GM12878 (cell line): ENCODE data around the gene STK26. TPM values are rescaled to one million over a fixed set of nuclear protein-coding genes. Genes with fewer than 3 reads are reported as not detected.

ENCODE experiments used
- BCL11A ChIP-seq: IDR thresholded peaks from 2 replicates; pipeline ENCODE4 v1.6.1; 2011; ENCODE audit warnings: low read depth, low read length
- CREM ChIP-seq: IDR thresholded peaks from 2 replicates; pipeline ENCODE4 v1.6.1; 2014; ENCODE audit warnings: antibody characterized with exemption, low read depth
- EP300 ChIP-seq, 2 experiments: fragments of 150-350 bp in 1 of 2; IDR thresholded peaks; 2 replicates each; pipeline ENCODE4 v1.6.1; 2011 to 2012; ENCODE audit warnings: low read depth in 2 of 2, low read length in 2 of 2, borderline replicate concordance in 1 of 2, improper control_type of control experiment in 1 of 2, inconsistent platforms in 1 of 2; ENCODE audit not compliant: control insufficient read depth in 1 of 2
- HCFC1 ChIP-seq: fragments of 150-350 bp; IDR thresholded peaks from 2 replicates; pipeline ENCODE4 v1.6.1; 2014; ENCODE audit warnings: low read length
- IKZF2 ChIP-seq, 2 experiments: fragments of 450-650 bp; IDR thresholded peaks; 2 replicates each; pipeline ENCODE4 v1.6.1; 2017; ENCODE audit warnings: mild to moderate bottlenecking in 2 of 2, moderate library complexity in 2 of 2
- IRF4 ChIP-seq: IDR thresholded peaks from 2 replicates; pipeline ENCODE4 v1.6.1; 2011; ENCODE audit warnings: low read depth, low read length
- IRF5 ChIP-seq: fragments of 450-650 bp; IDR thresholded peaks from 2 replicates; pipeline ENCODE4 v1.6.1; 2017; ENCODE audit warnings: borderline replicate concordance
- KAT2A ChIP-seq: conservative IDR thresholded peaks from 2 replicates; pipeline ENCODE4 v1.6.1; 2011; ENCODE audit warnings: low read depth, low read length; ENCODE audit not compliant: control insufficient read depth
- MTA2 ChIP-seq: fragments of 450-650 bp; IDR thresholded peaks from 2 replicates; pipeline ENCODE4 v1.6.1; 2016; ENCODE audit warnings: low read depth, mild to moderate bottlenecking, moderate library complexity
- MYC ChIP-seq: IDR thresholded peaks from 2 replicates; pipeline ENCODE4 v1.6.1; 2011; ENCODE audit warnings: mild to moderate bottlenecking, low read length, moderate library complexity, inconsistent platforms; ENCODE audit not compliant: insufficient read depth, insufficient replicate concordance, insufficient read length, severe bottlenecking
- NFYA ChIP-seq: IDR thresholded peaks from 2 replicates; pipeline ENCODE4 v1.6.1; 2011; ENCODE audit warnings: low read depth, mild to moderate bottlenecking, low read length, improper control_type of control experiment, borderline replicate concordance
- PML ChIP-seq: IDR thresholded peaks from 2 replicates; pipeline ENCODE4 v1.6.1; 2012; ENCODE audit warnings: low read length, inconsistent platforms
- PRDM15 ChIP-seq: fragments of 450-650 bp; formaldehyde crosslinking; IDR thresholded peaks from 2 replicates; pipeline ENCODE4 v1.4.0; 2020; ENCODE audit warnings: mild to moderate bottlenecking, moderate library complexity
- RAD21 ChIP-seq: IDR thresholded peaks from 2 replicates; pipeline ENCODE4 v1.6.1; 2011; ENCODE audit warnings: mild to moderate bottlenecking, low read depth, low read length, moderate library complexity; ENCODE audit not compliant: insufficient read depth
- RBBP5 ChIP-seq: fragments of 200-600 bp; sonication (generic); conservative IDR thresholded peaks from 2 replicates; pipeline ENCODE4 v1.6.1; 2016
- RELA ChIP-seq: fragments of 450-650 bp; IDR thresholded peaks from 2 replicates; pipeline ENCODE4 v1.8.0; 2014; ENCODE audit warnings: borderline replicate concordance; ENCODE audit not compliant: partially characterized antibody
- REST ChIP-seq: IDR thresholded peaks from 2 replicates; pipeline ENCODE4 v1.6.1; 2012; ENCODE audit warnings: mild to moderate bottlenecking, low read depth, low read length
- SREBF1 ChIP-seq: IDR thresholded peaks from 2 replicates; pipeline ENCODE4 v1.6.1; 2012; ENCODE audit warnings: mild to moderate bottlenecking, low read length
- USF1 ChIP-seq: IDR thresholded peaks from 2 replicates; pipeline ENCODE4 v1.6.1; 2011; ENCODE audit warnings: borderline replicate concordance, low read depth, mild to moderate bottlenecking, moderate library complexity, mixed read lengths, low read length; ENCODE audit not compliant: insufficient read depth; ENCODE audit errors: extremely low read length
- YBX1 ChIP-seq: fragments of 450-650 bp; IDR thresholded peaks from 2 replicates; pipeline ENCODE4 v1.6.1; 2016; ENCODE audit warnings: antibody characterized with exemption
- ZBED1 ChIP-seq: IDR thresholded peaks from 2 replicates; pipeline ENCODE4 v1.6.1; 2016; ENCODE audit warnings: borderline replicate concordance
- ZNF622 ChIP-seq: fragments of 450-650 bp; IDR thresholded peaks from 2 replicates; pipeline ENCODE4 v1.6.1; 2017; ENCODE audit warnings: mild to moderate bottlenecking, inconsistent platforms
- ZZZ3 ChIP-seq: IDR thresholded peaks from 2 replicates; pipeline ENCODE4 v1.6.1; 2011; ENCODE audit warnings: low read depth; ENCODE audit not compliant: control insufficient read depth, insufficient read length
- polyA plus RNA-seq, 11 experiments: library from polyadenylated mRNA; depleted of rRNA in 4 of 11; unstranded in 6 of 11; stranded (reverse) in 5 of 11; fragments of >200 nt; fragmentation: Nextera tagmentation in 4 of 11; fragmentation: Illumina TruSeq in 1 of 11; extraction: Ambion mirVana in 4 of 11; extraction: Trizol in 1 of 11; gene quantifications; 1 replicate in 1 of 11; 2 replicates in 10 of 11; pipeline versions ENCODE4 v1.2.1 to v1.2.3, GENCODE V29; 2011 to 2016; ENCODE audit warnings: inconsistent platforms in 2 of 11, missing spikeins in 2 of 11, low read depth in 1 of 11
- total RNA-seq, 4 experiments: library from RNA; depleted of rRNA in 3 of 4; stranded (reverse); fragments of >200 nt in 3 of 4; fragmentation: Illumina TruSeq in 1 of 4; extraction: Trizol in 1 of 4; gene quantifications; 2 replicates each; pipeline versions ENCODE4 v1.2.1 to v1.2.3, GENCODE V29; 2013 to 2021

The STK26 gene
- total and polyA plus RNA-seq, 10 of the 15 experiments (the other 5 are each of a cell fraction or from before 2014, with no cell fraction given): 30.4 to 78.6 (median 58.8) TPM

GRCh38 chrX:131987252-131987651 is 35.9 kb upstream of the STK26 start (continued):
- no peak for TF ChIP-seq NFYA
- TF ChIP-seq IRF4: 0 out of 2 replicates have a peak, but pooled peaks have one; percentile 55
- no peak for TF ChIP-seq ZZZ3
- no peak for TF ChIP-seq HCFC1
- 0 out of 2 replicates have a peak, but pooled peaks have one; percentile 33 for TF ChIP-seq ZBED1
- TF ChIP-seq ZNF622: no peak
- no peak for TF ChIP-seq PRDM15
- TF ChIP-seq YBX1: no peak
- peak; percentile 87 for TF ChIP-seq MTA2
- no peak for TF ChIP-seq KAT2A
- 0 out of 2 replicates have a peak, but pooled peaks have one; percentile 55 for TF ChIP-seq PML
- no peak for TF ChIP-seq USF1
- TF ChIP-seq RAD21: no peak
- 0 out of 2 replicates have a peak, but pooled peaks have one; percentile 18 for TF ChIP-seq CREM
- no peak for TF ChIP-seq RELA
- TF ChIP-seq EP300 (IDR thresholded peaks at IDR 0.05; ENCODE audit: borderline replicate concordance in 1 of 2, control insufficient read depth in 1 of 2, low read depth in 2 of 2, low read length in 2 of 2): peak; percentile 57 to 88; a peak in 3 of 4 replicates
- TF ChIP-seq REST: no peak
- no peak for TF ChIP-seq SREBF1
- TF ChIP-seq RBBP5: no peak
- TF ChIP-seq IRF5: no peak
- TF ChIP-seq IKZF2 (IDR thresholded peaks at IDR 0.05): peak; percentile 54 to 61; a peak in 2 of 4 replicates
- no peak for TF ChIP-seq MYC
- 0 out of 2 replicates have a peak, but pooled peaks have one; percentile 21 for TF ChIP-seq BCL11A
